CD4-positive, alpha-beta T cell treated with Interleukin-1 beta for 1 hour (primary cell): ENCODE results near the gene DLEC1.
A peak's percentile ranks its signal among the peaks of the same experiment; 100 is the strongest.
"Not testable (repeated sequence)": the region's sequence is repeated elsewhere in the genome, so short reads cannot be mapped to it uniquely, and the experiment has no call there.

Experiments used
- DNase-seq, 2 donors: peaks; one replicate each; pipeline ENCODE4 v3.0.0-alpha.2; 2020 to 2022

The DLEC1 gene

GRCh38 chr3:38020342-38020726 is 18.7 kb upstream of the DLEC1 start:
- DNase-seq = no peak

DNA sequence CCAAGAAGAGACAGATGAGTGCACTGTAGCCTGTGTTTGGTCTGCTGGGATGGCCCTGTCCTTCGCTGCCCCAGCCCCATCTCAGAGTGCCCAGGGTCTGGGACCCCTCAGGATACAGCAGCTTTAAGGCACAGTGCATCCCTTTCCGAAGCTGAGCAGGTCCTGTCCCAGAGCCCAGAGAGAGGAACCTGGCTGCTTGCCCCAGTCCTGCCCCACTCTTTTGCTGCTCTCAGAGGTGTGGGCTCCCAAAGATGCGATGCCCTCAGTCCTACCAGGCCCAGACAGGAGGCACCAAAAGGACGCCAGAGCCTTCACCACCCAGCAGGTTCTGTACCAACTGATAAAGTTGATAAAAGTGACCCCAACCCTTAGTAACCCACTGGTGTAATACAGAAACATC is 17.8 kb upstream of the DLEC1 start:
- DNase-seq = no peak

GRCh38 chr3:38022301-38022700 is 16.7 kb upstream of the DLEC1 start:
- no peak for DNase-seq

- DNase-seq = no peak
These were observed 15.9 kb upstream of the DLEC1 start for GRCh38 chr3:38022896-38023709.

DNA sequence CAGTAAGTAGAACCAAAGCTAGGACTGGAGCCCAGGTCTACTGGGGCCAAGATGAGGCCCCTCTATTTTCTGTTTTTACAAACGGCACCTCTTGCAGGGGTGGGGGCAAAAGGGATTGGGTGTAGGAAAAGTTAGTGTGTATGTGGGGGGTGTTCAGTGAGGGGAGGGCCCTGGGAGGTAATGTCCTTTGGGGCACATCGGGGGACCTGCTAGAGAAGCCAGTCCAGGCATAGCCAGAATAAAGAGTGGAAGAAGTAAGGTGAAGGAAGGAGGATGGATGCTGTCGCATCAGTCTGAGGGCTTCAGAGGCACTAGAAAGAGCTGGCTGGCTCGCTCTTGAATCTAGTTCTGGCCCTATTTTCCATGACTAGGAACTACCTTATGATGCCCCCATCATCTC is 12.2 kb upstream of the DLEC1 start:
- no peak for DNase-seq

DNA sequence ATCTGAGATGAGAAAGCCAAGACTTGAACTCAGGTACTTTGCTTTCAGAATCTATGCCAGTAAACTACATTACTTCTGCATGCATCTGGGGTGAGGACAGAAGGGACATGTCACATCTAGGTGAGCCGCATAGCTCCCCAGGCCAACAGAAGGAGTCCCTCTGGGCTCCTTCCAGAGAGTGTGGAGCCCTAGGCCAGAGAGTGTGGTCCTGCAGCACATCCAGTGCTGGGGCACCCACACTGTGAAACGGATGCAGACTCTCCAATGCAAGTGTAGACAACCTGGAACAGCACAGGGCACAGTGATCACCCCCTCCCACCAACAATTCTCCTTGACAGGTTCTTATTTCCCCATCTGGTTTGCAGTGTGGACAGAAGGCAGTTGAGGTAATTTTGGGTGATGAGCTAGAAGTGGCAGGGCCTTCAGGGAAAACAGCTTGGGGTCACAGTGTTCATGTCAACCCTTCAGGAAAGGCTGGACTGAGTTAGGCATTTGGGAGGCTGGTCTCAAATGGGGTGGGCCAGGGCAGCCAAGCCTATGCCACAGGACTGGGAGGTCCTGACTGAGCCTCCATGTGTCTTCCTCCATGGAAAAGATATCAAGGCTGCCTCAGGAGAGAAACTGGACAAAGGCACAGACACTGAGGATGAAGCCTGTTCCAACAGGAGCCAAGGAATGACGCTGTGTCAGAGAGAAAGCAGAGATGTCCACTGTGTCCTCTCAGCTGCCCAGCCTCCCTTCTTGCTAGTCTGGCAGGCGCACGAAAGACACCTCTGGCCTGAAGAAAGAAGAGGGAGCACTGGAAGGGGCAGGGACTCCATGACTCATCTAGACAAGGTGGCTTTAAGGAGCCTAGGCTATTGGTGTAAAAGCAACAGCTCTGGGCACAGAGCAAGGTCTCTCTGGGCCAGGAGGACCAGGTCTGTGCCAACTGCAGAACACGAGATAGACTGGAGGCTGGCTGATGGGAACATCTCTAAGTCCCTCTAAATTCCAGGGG is 11.2 kb upstream of the DLEC1 start:
- DNase-seq = no peak

DNA sequence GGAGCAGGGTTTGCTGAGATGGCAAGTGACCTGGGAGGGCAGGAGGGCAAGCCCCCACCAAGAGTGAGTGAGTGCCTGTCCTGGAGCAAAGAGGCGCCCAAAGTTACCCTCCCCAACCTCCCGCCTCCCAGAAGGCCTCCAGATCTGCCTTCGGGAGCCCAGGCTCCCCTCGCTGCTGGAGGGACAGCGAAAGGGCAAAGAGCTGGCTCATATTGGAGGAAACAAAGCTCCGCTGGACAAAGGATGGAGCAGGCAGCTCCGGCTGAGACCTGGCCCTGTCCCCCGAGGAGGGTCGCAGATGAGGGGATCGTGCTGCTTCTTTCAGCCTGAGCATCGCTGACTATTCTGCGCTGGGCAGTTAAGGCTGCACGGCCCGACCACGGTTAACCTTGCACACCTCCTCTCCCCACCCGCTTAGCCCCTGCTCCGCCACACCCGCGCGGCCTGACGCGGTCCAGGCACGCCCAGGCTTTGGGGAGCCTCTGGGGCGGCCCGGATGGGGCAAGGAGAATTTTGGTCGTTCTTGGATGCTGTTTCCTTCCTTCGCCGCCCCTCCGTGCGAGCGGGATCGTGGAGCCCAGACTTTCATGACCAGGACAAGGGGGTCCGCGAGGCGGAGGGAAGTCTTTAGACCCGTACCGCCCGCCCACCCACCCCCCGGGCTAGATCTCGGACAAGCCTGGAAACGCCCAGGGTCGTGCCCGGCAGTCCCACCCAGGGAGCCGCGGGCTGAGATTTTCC is 10.2 kb upstream of the DLEC1 start:
- DNase-seq = no peak

DNA sequence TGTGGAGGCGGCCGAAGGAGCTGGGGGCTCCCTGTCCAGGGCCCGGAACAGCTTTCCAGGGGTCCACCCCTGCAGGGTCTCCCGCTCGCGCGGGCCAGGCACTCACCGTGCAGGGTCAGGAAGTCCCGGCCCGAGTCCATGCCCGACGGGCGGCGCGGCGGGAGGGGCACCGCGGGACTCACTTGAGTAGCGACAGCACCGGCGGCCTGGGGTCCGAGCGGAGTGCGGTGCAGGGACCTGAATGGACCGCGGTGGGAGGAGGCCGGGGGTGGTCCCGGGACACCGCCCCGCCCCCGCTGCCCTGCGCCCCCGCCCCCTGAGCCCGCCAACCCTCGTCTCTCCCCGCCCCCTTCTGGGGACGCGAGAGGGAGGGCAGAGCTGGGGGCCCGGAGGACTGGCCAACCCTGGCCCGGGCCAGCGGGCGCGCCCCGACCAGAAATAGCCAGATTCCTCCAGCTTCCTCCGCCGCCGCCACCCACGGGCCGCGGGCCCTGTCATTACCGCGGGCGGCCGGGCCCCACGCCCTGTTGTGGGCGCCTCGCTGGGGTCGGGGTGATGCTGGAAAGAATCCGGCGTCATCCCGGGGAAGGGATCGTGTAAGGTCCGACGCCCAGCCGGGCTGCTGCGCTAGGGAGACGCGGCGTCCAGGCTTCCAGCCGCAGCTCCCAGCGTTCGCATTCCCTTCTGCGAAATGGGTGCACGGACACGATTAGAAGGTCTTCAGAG is 9.4 kb upstream of the DLEC1 start, which contains the start of gene PLCD1:
Gene PLCD1, minus strand, starts transcription at position 243 of the 726 bp plus-strand sequence. Its CDS starts 103 bp downstream, at position 140.
- DNase-seq = peak; percentile 51 to 66

GRCh38 chr3:38030126-38031021 is 8.6 kb upstream of the DLEC1 start:
- no peak for DNase-seq

DNA sequence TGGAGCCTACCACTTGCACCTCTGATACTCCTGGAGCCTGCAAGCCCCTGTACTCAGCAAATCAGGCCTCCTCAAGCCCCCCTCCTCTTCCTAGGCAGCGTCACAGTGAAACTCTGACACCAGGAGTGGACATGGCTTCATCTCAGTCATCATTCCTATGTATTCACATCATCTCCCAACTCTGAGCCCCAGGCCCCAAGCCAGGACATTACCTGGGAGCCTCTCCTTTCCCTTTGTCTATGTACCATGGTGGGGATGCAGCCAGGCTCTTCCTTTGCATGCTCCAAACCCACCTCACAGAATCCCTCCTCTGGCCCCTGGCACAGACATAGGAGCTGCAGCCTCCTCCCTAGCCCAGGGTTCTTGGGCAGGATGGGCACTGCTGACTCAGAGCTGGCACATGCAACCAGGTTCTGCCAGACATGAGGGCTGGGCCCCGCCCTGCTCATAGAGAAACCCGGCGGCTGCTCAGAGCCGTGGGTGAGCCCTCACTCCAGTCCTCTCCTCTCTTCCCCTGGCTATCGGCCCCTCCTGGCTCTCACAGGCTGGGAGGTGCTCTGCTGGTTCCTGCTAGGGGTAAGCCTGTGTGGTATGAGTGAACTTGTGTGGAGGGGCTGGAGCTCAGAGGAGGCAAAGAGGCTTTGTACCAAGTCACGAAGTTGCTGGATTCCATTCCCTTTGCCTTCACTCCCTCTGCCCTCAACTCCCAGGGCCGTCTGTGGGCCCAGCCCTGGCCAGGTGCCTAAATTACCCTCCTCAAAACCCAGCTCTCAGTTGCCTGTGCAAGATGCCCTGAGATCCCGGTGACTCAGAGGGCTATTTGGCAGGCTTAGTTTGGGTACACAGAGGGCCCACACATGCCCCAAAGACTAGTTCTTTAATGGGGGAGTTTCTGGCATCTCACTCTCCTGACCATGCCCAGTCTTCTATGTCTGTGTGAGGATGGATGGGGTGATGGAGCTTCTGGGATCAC is 7.7 kb upstream of the DLEC1 start:
- peak; percentile 43 to 46 for DNase-seq

DNA sequence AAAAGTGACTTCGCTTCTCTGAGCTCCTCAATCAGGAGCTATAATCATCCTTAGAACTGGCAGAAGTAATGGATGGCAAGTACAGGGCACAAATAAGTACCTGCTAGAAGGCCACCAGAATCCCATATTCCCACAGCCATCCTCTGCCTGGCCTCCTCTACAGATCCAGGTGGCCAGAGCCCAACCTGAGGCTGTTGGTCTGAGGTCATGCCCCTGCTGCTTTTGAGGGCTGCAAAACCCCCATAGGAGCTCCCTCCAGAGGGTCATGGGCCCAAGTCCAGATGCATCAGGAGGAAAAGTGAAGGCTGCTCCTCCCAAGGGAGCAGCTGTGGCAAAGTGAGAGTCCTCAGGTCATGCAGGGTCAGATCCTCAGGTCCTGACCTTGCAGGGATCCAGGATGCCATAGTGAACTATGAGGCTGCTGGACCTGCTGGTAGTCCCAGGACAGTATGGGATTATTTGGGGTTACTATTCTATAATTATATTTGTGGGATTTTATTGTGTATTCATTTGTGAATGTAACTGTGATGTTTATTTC is 6.6 kb upstream of the DLEC1 start:
- DNase-seq = no peak

GRCh38 chr3:38033586-38033985 is 5.4 kb upstream of the DLEC1 start:
- not testable (repeated sequence) for DNase-seq

GRCh38 chr3:38034335-38034734 is 4.7 kb upstream of the DLEC1 start:
- DNase-seq = not testable (repeated sequence)

DNA sequence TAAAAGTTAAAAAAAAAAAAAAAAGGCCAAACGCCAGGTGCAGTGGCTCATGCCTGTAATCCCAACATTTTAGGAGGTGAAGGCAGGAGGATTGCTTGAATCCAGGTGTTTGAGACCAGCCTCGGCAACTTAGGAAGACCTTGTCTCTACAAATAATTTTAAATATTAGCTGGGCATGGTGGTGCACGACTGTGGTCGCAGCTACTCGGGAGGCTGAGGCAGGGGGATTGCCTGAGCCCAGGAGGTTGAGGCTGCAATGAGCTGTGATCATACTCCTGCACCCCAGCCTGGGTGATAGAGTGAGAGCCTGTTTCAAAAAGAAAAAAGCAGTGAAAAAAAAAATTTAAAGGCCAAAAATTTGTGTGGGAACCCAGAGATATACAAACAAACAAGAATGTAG is 2.7 kb upstream of the DLEC1 start:
- no peak for DNase-seq

- no peak for DNase-seq
These were observed 2.1 kb upstream of the DLEC1 start for GRCh38 chr3:38036906-38037305.

DNA sequence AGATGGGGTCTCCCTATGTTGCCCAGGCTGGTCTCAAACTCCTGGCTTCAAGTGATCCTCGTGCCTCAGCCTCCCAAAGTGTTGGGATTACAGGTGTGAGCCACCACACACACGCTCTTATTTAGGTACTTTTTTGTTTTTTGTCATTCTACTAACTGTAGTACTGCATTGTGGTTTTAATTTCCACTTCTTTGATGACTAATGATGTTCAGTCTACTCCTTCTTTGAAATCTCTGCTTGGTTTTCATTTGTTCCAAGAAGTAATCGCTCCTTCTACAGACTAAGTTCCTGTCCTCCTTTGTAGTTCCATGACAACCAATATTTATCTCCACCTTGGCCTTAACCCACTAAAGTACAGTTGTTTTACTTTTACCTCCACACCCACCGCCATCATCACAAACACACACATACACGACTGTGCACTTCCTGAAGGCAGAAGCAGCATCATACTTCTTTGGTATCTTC is 529 bp upstream of the DLEC1 start:
- DNase-seq = peak; percentile 31 to 72

DNA sequence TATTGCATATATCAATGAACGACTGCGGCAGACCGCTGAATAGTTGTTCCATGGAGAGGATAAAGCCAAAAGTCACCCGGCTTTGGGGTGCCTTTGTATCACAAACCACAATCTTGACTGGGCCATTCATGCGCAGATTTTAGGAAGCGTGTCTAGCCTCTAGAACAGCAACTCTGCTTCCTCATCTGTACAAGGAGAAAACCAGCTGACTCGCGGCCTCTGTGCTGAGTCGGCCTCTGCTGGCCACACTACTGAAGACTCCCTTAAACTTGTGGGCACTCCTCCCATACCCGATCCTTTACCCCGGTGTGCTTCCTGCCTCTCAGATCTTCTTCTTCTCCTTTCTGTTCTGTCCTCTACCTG is 872 bp downstream of the DLEC1 start:
- DNase-seq = peak; percentile 68 to 74

DNA sequence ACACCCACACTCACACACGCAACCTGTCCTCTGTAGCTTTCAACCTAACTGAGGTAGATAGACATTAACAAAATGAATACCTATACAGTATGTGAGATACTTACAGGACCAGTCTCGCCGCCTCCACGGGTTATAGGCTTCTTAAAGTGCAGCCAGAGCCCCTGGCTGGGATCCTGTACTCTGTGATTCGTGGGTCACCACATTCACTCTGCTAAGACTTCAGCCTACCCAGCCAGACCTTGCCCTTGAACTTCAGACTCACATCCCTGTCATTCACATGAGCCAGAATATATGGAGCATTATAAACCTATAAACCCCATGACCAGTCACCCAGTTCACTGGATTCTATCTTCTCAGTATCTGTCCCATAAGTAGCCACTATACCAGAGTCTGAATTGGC is 1.4 kb downstream of the DLEC1 start:
- no peak for DNase-seq

DNA sequence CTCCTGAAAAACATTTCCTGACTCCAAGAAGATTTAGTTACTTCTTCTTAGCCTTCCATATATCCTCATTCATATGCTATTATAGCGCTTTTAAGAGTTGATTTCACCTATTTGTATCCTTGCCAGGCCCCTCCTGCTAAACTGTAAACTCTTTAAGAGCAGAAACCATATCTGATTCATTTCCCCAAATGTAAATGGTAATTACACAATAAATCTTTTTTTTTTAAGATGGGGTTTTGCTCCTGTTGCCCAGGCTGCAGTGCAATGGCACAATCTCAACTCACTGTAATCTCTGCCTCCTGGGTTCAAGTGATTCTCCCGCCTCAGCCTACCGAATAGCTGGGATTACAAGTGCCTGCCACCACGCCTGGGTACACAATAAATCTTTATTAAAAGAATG is 4.5 kb downstream of the DLEC1 start:
- DNase-seq = no peak

- DNase-seq = no peak
These were observed 7.0 kb downstream of the DLEC1 start for GRCh38 chr3:38046027-38046426.
